Glutamatergic neuron (in vitro differentiated cells): Measurements from ENCODE around the gene RNU7-1. TPM values are rescaled to one million over a fixed set of nuclear protein-coding genes. Genes with fewer than 3 reads are reported as not detected.

Experiments used
- DNase-seq: peaks from one replicate; pipeline ENCODE4 v3.0.0; 2022
- H3K27ac Mint-ChIP-seq: one replicate; pipeline ENCODE4 v1.8.0; 2020; ENCODE audit warnings: mild to moderate bottlenecking, mixed read lengths, inconsistent platforms; ENCODE audit not compliant: unreplicated experiment
- H3K27me3 Mint-ChIP-seq: one replicate; pipeline ENCODE4 v1.8.0; 2020; ENCODE audit warnings: mild to moderate bottlenecking, moderate library complexity, mixed read lengths, inconsistent platforms; ENCODE audit not compliant: unreplicated experiment
- H3K36me3 Mint-ChIP-seq: one replicate; pipeline ENCODE4 v1.8.0; 2020; ENCODE audit warnings: mild to moderate bottlenecking, mixed read lengths, inconsistent platforms; ENCODE audit not compliant: unreplicated experiment
- H3K4me1 Mint-ChIP-seq: one replicate; pipeline ENCODE4 v1.8.0; 2020; ENCODE audit warnings: mild to moderate bottlenecking, low read depth, mixed read lengths, inconsistent platforms; ENCODE audit not compliant: unreplicated experiment
- H3K4me3 Mint-ChIP-seq: one replicate; pipeline ENCODE4 v1.8.0; 2020; ENCODE audit warnings: mild to moderate bottlenecking, mixed read lengths, inconsistent platforms; ENCODE audit not compliant: unreplicated experiment
- H3K9me3 Mint-ChIP-seq: one replicate; pipeline ENCODE4 v1.8.0; 2020; ENCODE audit warnings: mild to moderate bottlenecking, moderate library complexity, mixed read lengths, inconsistent platforms; ENCODE audit not compliant: unreplicated experiment
- total RNA-seq: library from RNA; stranded (reverse); fragmentation: NEBNext Ultra II Directional; extraction: Animal tissue kit (Norgen Biotek cat#: 25700); gene quantifications from one replicate; pipeline ENCODE4 v1.2.1, GENCODE V29; 2021; ENCODE audit not compliant: unreplicated experiment
- TF ChIP-seq, protein P1 (sequence below): fragments of 200-600 bp; sonication (generic); IDR thresholded peaks from one replicate; pipeline ENCODE4 v1.5.0; 2021; ENCODE audit not compliant: partially characterized antibody, unreplicated experiment

RNU7-1 gene
- total RNA-seq, 1 donor from 2014 or later: not detected

DNA sequence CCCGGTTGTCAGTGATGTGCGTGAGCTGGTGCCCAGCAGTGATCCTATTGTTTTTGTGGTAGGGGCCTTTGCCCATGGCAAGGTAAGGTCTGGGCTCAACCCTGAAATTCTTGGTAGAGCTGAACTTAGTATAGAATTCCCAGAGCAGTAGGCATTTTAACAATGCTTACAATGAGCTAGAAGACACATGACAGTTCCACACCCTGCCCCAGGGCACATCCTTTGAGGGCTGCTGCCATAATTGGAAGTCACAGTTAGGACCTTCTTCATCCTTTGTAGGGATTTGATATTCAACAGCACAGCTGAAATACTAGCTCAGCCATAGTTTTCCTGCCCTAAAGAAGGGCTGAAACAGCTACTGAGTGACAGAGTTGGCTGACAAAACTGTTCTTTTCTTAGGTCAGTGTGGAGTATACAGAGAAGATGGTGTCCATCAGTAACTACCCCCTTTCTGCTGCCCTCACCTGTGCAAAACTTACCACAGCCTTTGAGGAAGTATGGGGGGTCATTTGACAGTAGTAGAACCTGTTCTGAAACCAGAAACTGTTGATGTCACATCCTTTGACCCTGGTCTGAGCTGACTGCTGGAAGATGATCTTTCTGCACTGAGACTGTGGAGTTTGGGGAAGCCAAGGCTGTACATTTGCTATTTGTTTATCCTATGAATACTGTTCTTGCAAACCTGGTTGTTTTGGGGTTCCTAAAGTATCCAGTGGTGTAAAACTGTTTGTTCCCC, 31.8 kb downstream of the RNU7-1 start:
- Mint-ChIP-seq H3K27me3 (peaks cover 5% of the 10 kb centered on the region), H3K27ac (no peak overlapping the region), H3K36me3 (no peaks in the 10 kb centered on the region)

GRCh38 chr12:6977653-6978052, 34.0 kb downstream of the RNU7-1 start:
- Mint-ChIP-seq H3K4me3 (no peak overlapping the region), H3K27me3 (peaks cover 2% of the 10 kb centered on the region), H3K4me1 (no peaks in the 10 kb centered on the region), H3K27ac (no peak overlapping the region), H3K36me3 (no peaks in the 10 kb centered on the region), H3K9me3 (peaks cover 4% of the 10 kb centered on the region)
- TF ChIP-seq, protein P1, sequence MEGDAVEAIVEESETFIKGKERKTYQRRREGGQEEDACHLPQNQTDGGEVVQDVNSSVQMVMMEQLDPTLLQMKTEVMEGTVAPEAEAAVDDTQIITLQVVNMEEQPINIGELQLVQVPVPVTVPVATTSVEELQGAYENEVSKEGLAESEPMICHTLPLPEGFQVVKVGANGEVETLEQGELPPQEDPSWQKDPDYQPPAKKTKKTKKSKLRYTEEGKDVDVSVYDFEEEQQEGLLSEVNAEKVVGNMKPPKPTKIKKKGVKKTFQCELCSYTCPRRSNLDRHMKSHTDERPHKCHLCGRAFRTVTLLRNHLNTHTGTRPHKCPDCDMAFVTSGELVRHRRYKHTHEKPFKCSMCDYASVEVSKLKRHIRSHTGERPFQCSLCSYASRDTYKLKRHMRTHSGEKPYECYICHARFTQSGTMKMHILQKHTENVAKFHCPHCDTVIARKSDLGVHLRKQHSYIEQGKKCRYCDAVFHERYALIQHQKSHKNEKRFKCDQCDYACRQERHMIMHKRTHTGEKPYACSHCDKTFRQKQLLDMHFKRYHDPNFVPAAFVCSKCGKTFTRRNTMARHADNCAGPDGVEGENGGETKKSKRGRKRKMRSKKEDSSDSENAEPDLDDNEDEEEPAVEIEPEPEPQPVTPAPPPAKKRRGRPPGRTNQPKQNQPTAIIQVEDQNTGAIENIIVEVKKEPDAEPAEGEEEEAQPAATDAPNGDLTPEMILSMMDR: no peak
- DNase-seq: no peak

More for the DNA sequence above, 31.8 kb downstream of the RNU7-1 start:
- no peak for DNase-seq
- TF ChIP-seq, protein P1: no peak
- H3K4me3 Mint-ChIP-seq: no peak overlapping the region
- H3K9me3 Mint-ChIP-seq: peaks cover 9% of the 10 kb centered on the region
- H3K4me1 Mint-ChIP-seq: peaks cover 8% of the 10 kb centered on the region

DNA sequence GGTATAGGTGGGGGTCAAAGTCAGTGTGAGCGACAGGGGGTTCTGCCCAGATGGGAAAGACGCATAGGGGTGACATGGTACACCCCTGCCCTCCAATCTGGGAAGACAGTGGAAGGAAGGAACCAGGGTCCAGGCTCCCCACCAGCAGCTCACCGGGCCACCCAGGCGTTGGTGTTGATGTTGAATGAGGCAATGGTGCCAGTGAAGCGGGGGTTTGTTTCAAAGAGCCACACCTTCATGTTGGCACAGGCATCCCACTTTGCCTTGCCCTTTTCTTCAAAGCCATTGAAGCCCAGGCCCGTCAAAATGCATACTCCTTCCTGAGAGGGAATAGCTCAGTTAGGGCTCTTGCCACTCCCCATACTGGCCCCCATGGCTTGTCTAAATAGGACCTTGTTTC, 34.6 kb downstream of the RNU7-1 start:
- no peak for DNase-seq
- peaks cover 2% of the 10 kb centered on the region for H3K27me3 Mint-ChIP-seq
- H3K27ac Mint-ChIP-seq: no peak overlapping the region
- H3K4me1 Mint-ChIP-seq: no peaks in the 10 kb centered on the region
- H3K36me3 Mint-ChIP-seq: no peaks in the 10 kb centered on the region
- no peak overlapping the region for H3K4me3 Mint-ChIP-seq
- TF ChIP-seq, protein P1: no peak
- peaks cover 4% of the 10 kb centered on the region for H3K9me3 Mint-ChIP-seq

GRCh38 chr12:6978611-6979011, 35.0 kb downstream of the RNU7-1 start:
- no peak overlapping the region for H3K27ac Mint-ChIP-seq
- no peaks in the 10 kb centered on the region for H3K4me1 Mint-ChIP-seq
- H3K4me3 Mint-ChIP-seq: no peak overlapping the region
- H3K36me3 Mint-ChIP-seq: no peaks in the 10 kb centered on the region
- H3K9me3 Mint-ChIP-seq: peaks cover 4% of the 10 kb centered on the region
- TF ChIP-seq, protein P1: no peak
- peaks cover 2% of the 10 kb centered on the region for H3K27me3 Mint-ChIP-seq
- DNase-seq: no peak

DNA sequence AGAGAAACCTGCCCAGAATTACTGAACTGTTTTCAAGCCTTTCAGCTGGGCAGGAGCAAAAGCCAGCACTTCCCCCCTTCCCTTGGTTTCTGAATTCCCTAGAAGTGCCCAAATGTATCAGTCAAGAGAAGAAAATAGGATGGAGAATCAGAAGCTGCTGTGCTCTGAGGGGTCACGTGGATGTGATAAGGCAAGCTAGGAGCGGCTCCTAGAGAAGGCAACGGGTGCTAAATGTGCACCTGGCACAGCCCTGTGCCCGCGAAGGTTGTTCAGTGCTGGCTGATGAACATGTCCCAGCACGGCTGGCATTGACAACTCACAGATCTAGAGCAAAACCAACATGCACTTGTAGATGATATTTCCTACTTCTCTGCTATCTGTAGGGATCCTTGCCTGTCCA, 35.4 kb downstream of the RNU7-1 start:
- H3K27me3 Mint-ChIP-seq: peaks cover 2% of the 10 kb centered on the region

More for the DNA sequence above, 35.4 kb downstream of the RNU7-1 start:
- H3K36me3 Mint-ChIP-seq: no peaks in the 10 kb centered on the region
- DNase-seq: no peak
- no peak overlapping the region for H3K4me3 Mint-ChIP-seq
- peaks cover 4% of the 10 kb centered on the region for H3K9me3 Mint-ChIP-seq
- no peak overlapping the region for H3K27ac Mint-ChIP-seq
- TF ChIP-seq, protein P1: no peak
- no peaks in the 10 kb centered on the region for H3K4me1 Mint-ChIP-seq
